OCI-LY7 (cell line): ENCODE data around the gene MPL. TPM values are rescaled to one million over a fixed set of nuclear protein-coding genes. Genes with fewer than 3 reads are reported as not detected.

Experiments
- BruUV-seq: library from RNA; stranded (reverse); fragments of 400-500 nt; replicated peaks from 2 replicates; lab custom pipeline; 2021; lab: Mats Ljungman, UMichigan
- CTCF ChIA-PET: fragments of 300-600 bp; sonication (Branson Sonifier 250); formaldehyde crosslinking; loops from one replicate; lab custom pipeline; 2022; ENCODE audit warnings: antibody characterized with exemption; ENCODE audit not compliant: unreplicated experiment; lab: Charles Lee
- POLR2A ChIA-PET: fragments of 300-600 bp; sonication (Branson Sonifier 250); formaldehyde crosslinking; loops from one replicate; lab custom pipeline; 2022; ENCODE audit warnings: antibody characterized with exemption; lab: Charles Lee
- DNase-seq: peaks from one replicate; pipeline ENCODE4 v3.0.0-alpha.2; 2015; ENCODE audit warnings: low spot score
- H2AFZ ChIP-seq: fragments of 200-600 bp; sonication (generic), shearing (Covaris generic); 2 replicates; pipeline ENCODE4 v1.6.1; 2014; ENCODE audit warnings: mild to moderate bottlenecking, antibody characterized with exemption, low read length, moderate library complexity
- H3K27ac ChIP-seq: fragments of 200-600 bp; sonication (generic); 2 replicates; pipeline ENCODE4 v1.5.1; 2014; ENCODE audit warnings: mixed run types, low read depth, mild to moderate bottlenecking, moderate library complexity, low read length, inconsistent platforms; ENCODE audit not compliant: poor library complexity, severe bottlenecking
- H3K36me3 ChIP-seq: fragments of 200-600 bp; sonication (generic); 2 replicates; pipeline ENCODE4 v1.6.1; 2014; ENCODE audit warnings: mild to moderate bottlenecking, antibody characterized with exemption, low read length, moderate library complexity, mixed read lengths; ENCODE audit not compliant: insufficient read depth
- H3K4me1 ChIP-seq: fragments of 200-600 bp; sonication (generic); 2 replicates; pipeline ENCODE4 v1.5.1; 2014; ENCODE audit warnings: mild to moderate bottlenecking, low read length; ENCODE audit not compliant: insufficient read depth, poor library complexity, severe bottlenecking
- H3K4me2 ChIP-seq: fragments of 200-600 bp; sonication (generic); 2 replicates; pipeline ENCODE4 v1.6.1; 2014; ENCODE audit warnings: mild to moderate bottlenecking, low read length
- H3K4me3 ChIP-seq: fragments of 200-600 bp; sonication (generic); 2 replicates; pipeline ENCODE4 v1.5.1; 2014; ENCODE audit warnings: mild to moderate bottlenecking, low read depth, low read length; ENCODE audit not compliant: poor library complexity, severe bottlenecking
- H3K79me2 ChIP-seq: fragments of 200-600 bp; sonication (generic); 2 replicates; pipeline ENCODE4 v1.6.1; 2016; ENCODE audit warnings: low read depth, mild to moderate bottlenecking, low read length, moderate library complexity, mixed read lengths; ENCODE audit not compliant: insufficient read depth
- H3K9me2 ChIP-seq: fragments of 200-600 bp; sonication (generic); 2 replicates; pipeline ENCODE4 v1.6.1; 2016; ENCODE audit warnings: mild to moderate bottlenecking, low read length, mixed read lengths; ENCODE audit not compliant: insufficient read depth
- H3K9me3 ChIP-seq: fragments of 200-600 bp; sonication (generic); 2 replicates; pipeline ENCODE4 v1.6.1; 2014; ENCODE audit warnings: mild to moderate bottlenecking, mixed run types, low read length, mixed read lengths
- H4K20me1 ChIP-seq: fragments of 200-600 bp; sonication (generic); 2 replicates; pipeline ENCODE4 v1.6.1; 2014; ENCODE audit warnings: mild to moderate bottlenecking, antibody characterized with exemption, low read length, moderate library complexity, mixed read lengths; ENCODE audit not compliant: insufficient read depth
- CTCF ChIP-seq: fragments of 200-600 bp; sonication (generic); conservative IDR thresholded peaks from 2 replicates; pipeline ENCODE4 v1.5.1; 2014; ENCODE audit warnings: mild to moderate bottlenecking, antibody characterized with exemption, low read length, moderate library complexity, mixed read lengths
- EZH2phosphoT487 ChIP-seq: fragments of 200-600 bp; sonication (generic); IDR thresholded peaks from 2 replicates; pipeline ENCODE4 v1.6.1; 2018; ENCODE audit warnings: low read depth, borderline replicate concordance, mild to moderate bottlenecking, mixed run types, antibody characterized with exemption, low read length, moderate library complexity, mixed read lengths
- intact Hi-C: fragments of 100-400 bp; cut with micrococcal nuclease; formaldehyde crosslinking; loops from one replicate; pipeline ENCODE4 v1.10.0; 2022; ENCODE audit not compliant: unreplicated experiment
- total RNA-seq, 2 experiments: library from RNA; depleted of rRNA in 1 of 2; stranded (reverse); fragments of >200 nt in 1 of 2; shearing (Covaris generic) in 1 of 2; gene quantifications; 2 replicates each; pipeline ENCODE4 v1.2.3, GENCODE V29; 2014 to 2022

The MPL gene
- total RNA-seq, 2 experiments from 2014 or later: not detected

DNA sequence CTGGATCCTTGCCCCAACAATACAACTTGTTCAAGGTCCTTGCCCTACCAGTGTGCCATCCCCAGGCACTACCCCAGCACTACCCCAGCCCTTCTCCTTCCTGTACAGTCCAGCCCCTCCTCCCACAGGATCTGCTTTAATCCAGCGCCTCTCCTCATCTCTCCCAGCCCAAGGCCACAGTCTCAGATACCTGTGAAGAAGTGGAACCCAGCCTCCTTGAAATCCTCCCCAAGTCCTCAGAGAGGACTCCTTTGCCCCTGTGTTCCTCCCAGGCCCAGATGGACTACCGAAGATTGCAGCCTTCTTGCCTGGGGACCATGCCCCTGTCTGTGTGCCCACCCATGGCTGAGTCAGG is 14.7 kb downstream of the MPL start:
- BruUV-seq: no TSS peak
- TF ChIP-seq CTCF (no peak), EZH2phosphoT487 (no peak)
- no peaks in the 10 kb centered on the region for H4K20me1 ChIP-seq
- DNase-seq: no peak
- H2AFZ ChIP-seq: no peak overlapping the region
- no peaks in the 10 kb centered on the region for H3K9me2 ChIP-seq
- H3K9me3 ChIP-seq: no peaks in the 10 kb centered on the region
- ChIA-PET CTCF (no interaction called here), POLR2A (no interaction called here)
- H3K4me2 ChIP-seq: no peak overlapping the region
- intact Hi-C loops: no loop called here
- no peaks in the 10 kb centered on the region for H3K79me2 ChIP-seq
- no peaks in the 10 kb centered on the region for H3K36me3 ChIP-seq
- no peak overlapping the region for H3K27ac ChIP-seq
- H3K4me1 ChIP-seq: peaks cover 16% of the 10 kb centered on the region
- no peak overlapping the region for H3K4me3 ChIP-seq

- H3K4me3 ChIP-seq: no peak overlapping the region
- ChIA-PET CTCF (no interaction called here), POLR2A (no interaction called here)
- no peaks in the 10 kb centered on the region for H3K36me3 ChIP-seq
- intact Hi-C loops: no loop called here
- H3K79me2 ChIP-seq: no peaks in the 10 kb centered on the region
- DNase-seq: no peak
- H3K27ac ChIP-seq: no peak overlapping the region
- H3K4me1 ChIP-seq: peaks cover 19% of the 10 kb centered on the region
- no peak for TF ChIP-seq CTCF
- TF ChIP-seq EZH2phosphoT487: no peak
- no peaks in the 10 kb centered on the region for H3K9me3 ChIP-seq
- no peak overlapping the region for H2AFZ ChIP-seq
- BruUV-seq: no TSS peak
- H4K20me1 ChIP-seq: no peaks in the 10 kb centered on the region
- H3K9me2 ChIP-seq: no peaks in the 10 kb centered on the region
- no peak overlapping the region for H3K4me2 ChIP-seq
Observed at GRCh38 chr1:43352881-43353280, 15.3 kb downstream of the MPL start.

DNA sequence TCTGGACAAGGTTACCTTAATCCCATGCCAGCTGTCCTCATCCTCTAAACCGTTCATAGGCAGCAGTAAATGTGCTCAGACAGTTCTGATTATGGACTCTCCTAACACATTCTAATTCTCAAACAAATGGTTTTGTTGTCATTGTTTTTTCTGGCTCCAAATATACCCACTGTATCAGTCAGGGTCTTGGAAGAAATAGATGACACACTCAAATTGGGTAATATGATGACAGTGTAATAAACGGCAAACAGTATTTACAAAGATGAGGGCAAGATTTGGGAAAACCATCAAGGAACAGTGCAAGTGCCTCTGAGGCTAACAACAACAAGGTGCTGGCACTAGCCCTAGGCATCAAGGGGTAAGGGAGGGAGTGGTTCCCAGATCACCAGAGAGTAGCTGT is 16.9 kb downstream of the MPL start:
- Histone ChIP-seq H3K9me3 (no peaks in the 10 kb centered on the region), H2AFZ (no peak overlapping the region), H3K27ac (no peak overlapping the region), H4K20me1 (no peaks in the 10 kb centered on the region), H3K9me2 (no peaks in the 10 kb centered on the region), H3K36me3 (peaks cover 6% of the 10 kb centered on the region), H3K79me2 (peaks cover 7% of the 10 kb centered on the region), H3K4me2 (no peak overlapping the region), H3K4me1 (peaks cover 16% of the 10 kb centered on the region), H3K4me3 (no peak overlapping the region)
- POLR2A ChIA-PET: no interaction called here
- no TSS peak for BruUV-seq
- no peak for TF ChIP-seq CTCF
- TF ChIP-seq EZH2phosphoT487: no peak
- intact Hi-C loops: no loop called here
- CTCF ChIA-PET: no interaction called here
- no peak for DNase-seq
